H1 (cell line): Measurements from ENCODE around the gene SHH. TPM values are rescaled to one million over a fixed set of nuclear protein-coding genes. Genes with fewer than 3 reads are reported as not detected.

Experiments
- CTCF ChIA-PET: fragments of 300-600 bp; sonication (Branson Sonifier 250); formaldehyde crosslinking; loops from one replicate; lab custom pipeline; 2021; ENCODE audit not compliant: partially characterized antibody; lab: Charles Lee
- POLR2A ChIA-PET: fragments of 300-600 bp; sonication (Branson Sonifier 250); formaldehyde crosslinking; loops from one replicate; lab custom pipeline; 2021; ENCODE audit warnings: inconsistent platforms; ENCODE audit not compliant: partially characterized antibody; lab: Charles Lee
- DNase-seq, 2 experiments: peaks; one replicate each; pipeline versions ENCODE4 v3.0.0 to v3.0.0-alpha.2; 2010 to 2022; ENCODE audit warnings: low spot score in 2 of 2, low read depth in 1 of 2, mixed read lengths in 1 of 2
- FAIRE-seq: peaks from 2 replicates; lab custom pipeline; 2011; peaks lifted over from hg19 to GRCh38; lab: Jason Lieb, UNC
- H2AFZ ChIP-seq: 2 replicates; pipeline ENCODE4 v1.8.1; 2012; ENCODE audit warnings: low read length, inconsistent platforms
- H2AK5ac ChIP-seq: 2 replicates; pipeline ENCODE4 v1.6.1; 2013; ENCODE audit warnings: low read depth, low read length
- H2BK120ac ChIP-seq: replicated peaks from 2 replicates; pipeline ENCODE3; 2013; ENCODE audit warnings: low read depth, low read length, inconsistent platforms
- H2BK12ac ChIP-seq: 2 replicates; pipeline ENCODE4 v1.6.1; 2013; ENCODE audit warnings: low read depth, low read length
- H2BK15ac ChIP-seq: 2 replicates; pipeline ENCODE4 v1.6.1; 2013; ENCODE audit warnings: low read length
- H2BK20ac ChIP-seq: 2 replicates; pipeline ENCODE4 v1.6.1; 2013; ENCODE audit warnings: low read length
- H2BK5ac ChIP-seq: 2 replicates; pipeline ENCODE4 v1.6.1; 2013; ENCODE audit warnings: low read depth, low read length
- H3K14ac ChIP-seq: 2 replicates; pipeline ENCODE4 v1.6.1; 2013; ENCODE audit warnings: inconsistent platforms; ENCODE audit not compliant: insufficient read length
- H3K18ac ChIP-seq: 2 replicates; pipeline ENCODE4 v1.6.1; 2013; ENCODE audit warnings: low read length; ENCODE audit errors: extremely low read depth
- H3K23ac ChIP-seq: 2 replicates; pipeline ENCODE4 v1.6.1; 2013; ENCODE audit warnings: inconsistent platforms; ENCODE audit not compliant: insufficient read length
- H3K23me2 ChIP-seq: 2 replicates; pipeline ENCODE4 v1.6.1; 2013; ENCODE audit warnings: low read depth, low read length
- H3K27ac ChIP-seq: 2 replicates; pipeline ENCODE4 v1.6.1; 2011; ENCODE audit warnings: low read depth, low read length, inconsistent platforms
- H3K27me3 ChIP-seq, 4 experiments: replicated peaks in 1 of 4; 1 replicate in 1 of 4; 2 replicates in 3 of 4; pipeline versions ENCODE4 v1.6.1 to v1.8.1; 2011 to 2013; ENCODE audit warnings: low read length in 3 of 4, mild to moderate bottlenecking in 3 of 4, inconsistent platforms in 2 of 4, mixed read lengths in 2 of 4, moderate library complexity in 1 of 4; ENCODE audit not compliant: control insufficient read depth in 3 of 4, insufficient read depth in 3 of 4; ENCODE audit errors: extremely low read depth in 1 of 4
- H3K36me3 ChIP-seq, 4 experiments: 2 replicates each; pipeline versions ENCODE4 v1.6.1 to v1.8.1; 2011 to 2013; ENCODE audit warnings: mild to moderate bottlenecking in 4 of 4, low read length in 3 of 4, moderate library complexity in 2 of 4, control low read depth in 1 of 4, inconsistent platforms in 1 of 4; ENCODE audit not compliant: insufficient read depth in 4 of 4, control insufficient read depth in 2 of 4
- H3K4ac ChIP-seq: replicated peaks from 2 replicates; pipeline ENCODE3; 2013; ENCODE audit warnings: low read length, low read depth, mixed read lengths, inconsistent platforms; ENCODE audit not compliant: insufficient read length
- H3K4me1 ChIP-seq, 4 experiments: replicated peaks in 1 of 4; 1 replicate in 1 of 4; 2 replicates in 3 of 4; pipeline versions ENCODE4 v1.6.1 to v1.8.1; 2011 to 2013; ENCODE audit warnings: low read length in 3 of 4, inconsistent platforms in 2 of 4, mixed read lengths in 1 of 4; ENCODE audit not compliant: insufficient read depth in 4 of 4, control insufficient read depth in 3 of 4
- H3K4me2 ChIP-seq, 2 experiments: 2 replicates each; pipeline versions ENCODE4 v1.6.1 to v1.8.1; 2011 to 2013; ENCODE audit warnings: low read depth in 2 of 2, low read length in 2 of 2, control low read depth in 1 of 2, inconsistent platforms in 1 of 2, mild to moderate bottlenecking in 1 of 2; ENCODE audit not compliant: insufficient read depth in 1 of 2
- H3K4me3 ChIP-seq, 4 experiments: fragments of 200-600, 300-600 bp in 1 of 4; sonication (generic), shearing (Covaris generic), sonication (Bioruptor Twin) in 1 of 4; 2 replicates each; pipeline versions ENCODE4 v1.5.1 to v1.8.1; 2011 to 2016; ENCODE audit warnings: low read length in 4 of 4, low read depth in 3 of 4, control low read depth in 2 of 4, inconsistent platforms in 2 of 4, mild to moderate bottlenecking in 2 of 4, mixed read lengths in 1 of 4, moderate library complexity in 1 of 4; ENCODE audit not compliant: insufficient read depth in 2 of 4; ENCODE audit errors: extremely low read depth in 1 of 4
- H3K56ac ChIP-seq: replicated peaks from 2 replicates; pipeline ENCODE3; 2013; ENCODE audit warnings: low read depth, mild to moderate bottlenecking, mixed read lengths, low read length, inconsistent platforms; ENCODE audit not compliant: insufficient read length
- H3K79me1 ChIP-seq: 2 replicates; pipeline ENCODE4 v1.6.1; 2013; ENCODE audit warnings: low read depth, low read length, control low read depth
- H3K79me2 ChIP-seq, 2 experiments: 2 replicates each; pipeline versions ENCODE4 v1.6.1 to v1.8.1; 2012 to 2013; ENCODE audit warnings: low read length in 2 of 2, mild to moderate bottlenecking in 2 of 2, inconsistent platforms in 1 of 2; ENCODE audit not compliant: insufficient read depth in 2 of 2, control insufficient read depth in 1 of 2
- H3K9ac ChIP-seq, 4 experiments: replicated peaks in 1 of 4; 1 replicate in 1 of 4; 2 replicates in 3 of 4; pipeline versions ENCODE4 v1.6.1 to v1.8.1; 2011 to 2013; ENCODE audit warnings: low read depth in 3 of 4, low read length in 3 of 4, control low read depth in 2 of 4, mild to moderate bottlenecking in 2 of 4, moderate library complexity in 2 of 4, inconsistent platforms in 1 of 4; ENCODE audit errors: extremely low read depth in 1 of 4
- H3K9me3 ChIP-seq, 2 experiments: 2 replicates each; pipeline versions ENCODE4 v1.6.1 to v1.8.1; 2012 to 2013; ENCODE audit warnings: mild to moderate bottlenecking in 2 of 2, moderate library complexity in 2 of 2, control low read depth in 1 of 2, inconsistent platforms in 1 of 2, low read depth in 1 of 2, low read length in 1 of 2, mixed read lengths in 1 of 2; ENCODE audit not compliant: insufficient read depth in 2 of 2
- H4K20me1 ChIP-seq, 2 experiments: replicated peaks in 1 of 2; 2 replicates each; pipeline versions ENCODE3 to v1.8.1; 2011 to 2013; ENCODE audit warnings: inconsistent platforms in 2 of 2, low read length in 2 of 2, mild to moderate bottlenecking in 1 of 2; ENCODE audit not compliant: insufficient read depth in 2 of 2, control insufficient read depth in 1 of 2
- H4K5ac ChIP-seq: 2 replicates; pipeline ENCODE4 v1.6.1; 2013; ENCODE audit warnings: low read length, low read depth, mixed read lengths, inconsistent platforms; ENCODE audit not compliant: insufficient read length
- H4K8ac ChIP-seq: 2 replicates; pipeline ENCODE4 v1.8.0; 2013; ENCODE audit warnings: mild to moderate bottlenecking, moderate library complexity, low read length, inconsistent platforms; ENCODE audit not compliant: insufficient read depth; ENCODE audit errors: extremely low read depth
- H4K91ac ChIP-seq: replicated peaks from 2 replicates; pipeline ENCODE3; 2013; ENCODE audit warnings: low read length, mixed read lengths, inconsistent platforms; ENCODE audit not compliant: insufficient read length
- ASH2L ChIP-seq: fragments of 200-600, 300-600 bp; sonication (generic); IDR thresholded peaks from one replicate; pipeline ENCODE4 v1.7.1; 2017; ENCODE audit warnings: low read length
- BACH1 ChIP-seq: IDR thresholded peaks from 2 replicates; pipeline ENCODE4 v1.6.1; 2012; ENCODE audit warnings: low read length, improper control_type of control experiment
- CBX8 ChIP-seq: fragments of 300-800, 300-1000 bp; sonication (generic); IDR thresholded peaks from 2 replicates; pipeline ENCODE4 v1.7.1; 2016; ENCODE audit warnings: low read depth, low read length, borderline replicate concordance
- CHD2 ChIP-seq: IDR thresholded peaks from 2 replicates; pipeline ENCODE4 v1.6.1; 2012; ENCODE audit warnings: low read length, improper control_type of control experiment
- CREB1 ChIP-seq: IDR thresholded peaks from 2 replicates; pipeline ENCODE4 v1.6.1; 2012; ENCODE audit warnings: inconsistent platforms
- FOSL1 ChIP-seq: IDR thresholded peaks from 2 replicates; pipeline ENCODE4 v1.6.1; 2011; ENCODE audit warnings: mild to moderate bottlenecking, low read depth, low read length, moderate library complexity; ENCODE audit not compliant: insufficient read depth
- HDAC6 ChIP-seq: IDR thresholded peaks from one replicate; pipeline ENCODE4 v1.7.1; 2012; ENCODE audit warnings: low read depth, mild to moderate bottlenecking, inconsistent platforms, low read length, moderate library complexity
- JUN ChIP-seq: IDR thresholded peaks from 2 replicates; pipeline ENCODE4 v1.6.1; 2011; ENCODE audit warnings: low read depth, mild to moderate bottlenecking, improper control_type of control experiment, low read length
- KDM1A ChIP-seq: fragments of 200-600, 300-600 bp; sonication (generic); IDR thresholded peaks from 2 replicates; pipeline ENCODE4 v1.7.1; 2016; ENCODE audit warnings: mild to moderate bottlenecking, low read length, borderline replicate concordance
- RNF2 ChIP-seq: fragments of 200-900, 300-1000 bp; sonication (generic); IDR thresholded peaks from 2 replicates; pipeline ENCODE4 v1.7.1; 2016; ENCODE audit warnings: borderline replicate concordance, low read depth, mild to moderate bottlenecking, antibody characterized with exemption, low read length; ENCODE audit not compliant: poor library complexity, severe bottlenecking; ENCODE audit errors: missing control alignments
- SIRT6 ChIP-seq: IDR thresholded peaks from one replicate; pipeline ENCODE4 v1.7.1; 2012; ENCODE audit warnings: low read length, inconsistent platforms
- SIX5 ChIP-seq: IDR thresholded peaks from 2 replicates; pipeline ENCODE4 v1.6.1; 2011; ENCODE audit warnings: mild to moderate bottlenecking, low read depth, low read length
- TBP ChIP-seq: IDR thresholded peaks from 2 replicates; pipeline ENCODE4 v1.6.1; 2011; ENCODE audit warnings: low read depth, low read length, improper control_type of control experiment
- TCF12 ChIP-seq: IDR thresholded peaks from 2 replicates; pipeline ENCODE4 v1.6.1; 2011; ENCODE audit warnings: low read depth, mild to moderate bottlenecking, low read length
- WGBS, 2 experiments: shearing (Covaris generic) in 1 of 2; methylation state at CpG; one replicate each; pipeline versions ENCODE4 v1.1.6 to v1.1.7; 2013 to 2015; ENCODE audit warnings: low lambda C conversion rate in 2 of 2, mixed read lengths in 2 of 2, inconsistent platforms in 1 of 2, low coverage in 1 of 2, missing lambda C conversion rate in 1 of 2; ENCODE audit not compliant: insufficient replicate concordance in 2 of 2, insufficient coverage in 1 of 2, insufficient read length in 1 of 2; ENCODE audit errors: extremely low coverage in 1 of 2, missing lambda C conversion rate in 1 of 2; 5-methylcytosine and 5-hydroxymethylcytosine counted together
- polyA plus RNA-seq, 7 experiments: library from polyadenylated mRNA; depleted of rRNA in 3 of 7; stranded (reverse) in 5 of 7; unstranded in 2 of 7; fragments of >200 nt in 5 of 7; fragments of 200-250 nt in 2 of 7; gene quantifications; 1 replicate in 5 of 7; 2 replicates in 1 of 7; 4 replicates in 1 of 7; pipeline versions ENCODE4 v1.2.1 to v1.2.3, GENCODE V29; 2011 to 2013; ENCODE audit warnings: missing spikeins in 2 of 7, mixed read lengths in 2 of 7
- total RNA-seq: library from RNA; stranded (reverse); fragmentation: NEBNext Ultra II Directional; extraction: Animal tissue kit (Norgen Biotek cat#: 25700); gene quantifications from 2 replicates; pipeline ENCODE4 v1.2.1, GENCODE V29; 2021
- TF ChIP-seq, protein P1 (sequence below): IDR thresholded peaks from 2 replicates; pipeline ENCODE4 v1.6.1; 2011; ENCODE audit warnings: low read length, improper control_type of control experiment

The SHH gene
- total and polyA plus RNA-seq, 2 of the 8 experiments (the other 6 are each of a cell fraction or from before 2014, with no cell fraction given), result not detected

DNA sequence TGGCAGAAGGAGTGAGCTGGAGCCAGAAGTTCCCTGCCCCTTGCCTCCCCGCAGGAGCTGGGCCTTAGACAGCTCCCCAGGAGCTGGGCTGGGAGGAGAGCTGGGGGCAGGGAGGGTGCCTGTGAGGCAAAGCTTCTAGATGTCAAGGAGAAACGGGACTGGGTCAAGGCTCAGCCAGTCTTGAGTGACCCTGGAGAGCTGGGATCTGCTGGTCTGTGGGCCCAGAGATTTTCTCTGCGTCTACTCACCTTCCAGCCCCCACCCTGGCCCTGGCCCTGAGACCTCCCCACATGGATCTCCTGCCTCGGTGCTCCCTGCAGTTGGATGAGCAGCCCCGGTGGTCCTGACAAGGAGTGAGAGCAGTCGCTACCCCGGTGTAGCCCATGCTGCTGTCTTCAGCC lies 20.3 kb upstream of the SHH start:
- Histone ChIP-seq H4K91ac (no peak overlapping the region), H2BK5ac (no peak overlapping the region), H3K36me3 (no peaks in the 10 kb centered on the region), H2AFZ (no peak overlapping the region), H2BK20ac (no peak overlapping the region), H3K4me2 (no peak overlapping the region), H4K8ac (no peak overlapping the region), H3K9me3 (no peaks in the 10 kb centered on the region), H3K79me1 (no peaks in the 10 kb centered on the region), H4K5ac (no peak overlapping the region), H3K14ac (no peak overlapping the region), H3K4me3 (no peak overlapping the region), H3K27me3 (no peaks in the 10 kb centered on the region), H3K23me2 (no peaks in the 10 kb centered on the region), H3K9ac (no peak overlapping the region), H2BK15ac (no peak overlapping the region), H3K18ac (no peak overlapping the region), H3K4me1 (peaks cover 0 to 15% (median 8%) of the 10 kb centered on the region in 4 experiments; a peak in 5 of 7 replicates), H4K20me1 (no peaks in the 10 kb centered on the region), H3K23ac (no peak overlapping the region), H2BK12ac (no peak overlapping the region), H3K56ac (no peak overlapping the region), H2BK120ac (no peak overlapping the region), H2AK5ac (no peak overlapping the region), H3K79me2 (no peaks in the 10 kb centered on the region), H3K27ac (no peak overlapping the region), H3K4ac (no peak overlapping the region)
- no peak for TF ChIP-seq BACH1
- TF ChIP-seq RNF2, result no peak
- no peak for TF ChIP-seq TBP
- TF ChIP-seq ASH2L, result no peak
- no peak for TF ChIP-seq CBX8
- no peak for TF ChIP-seq SIX5
- no peak for TF ChIP-seq CHD2
- TF ChIP-seq, protein P1, sequence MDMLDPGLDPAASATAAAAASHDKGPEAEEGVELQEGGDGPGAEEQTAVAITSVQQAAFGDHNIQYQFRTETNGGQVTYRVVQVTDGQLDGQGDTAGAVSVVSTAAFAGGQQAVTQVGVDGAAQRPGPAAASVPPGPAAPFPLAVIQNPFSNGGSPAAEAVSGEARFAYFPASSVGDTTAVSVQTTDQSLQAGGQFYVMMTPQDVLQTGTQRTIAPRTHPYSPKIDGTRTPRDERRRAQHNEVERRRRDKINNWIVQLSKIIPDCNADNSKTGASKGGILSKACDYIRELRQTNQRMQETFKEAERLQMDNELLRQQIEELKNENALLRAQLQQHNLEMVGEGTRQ, result no peak
- TF ChIP-seq FOSL1, result no peak
- TF ChIP-seq JUN, result no peak
- TF ChIP-seq KDM1A, result no peak
- TF ChIP-seq HDAC6, result no peak
- no peak for TF ChIP-seq CREB1
- TF ChIP-seq SIRT6, result no peak
- TF ChIP-seq TCF12, result no peak
- CTCF ChIA-PET, result interaction anchor here (0.9 to 1.1 kb wide), 2 partner anchors 17 to 24 kb away, joined by 3 to 4 read pairs; no protein-coding TSS in a partner anchor
- FAIRE-seq (no peak), DNase-seq (no peak)
- WGBS, 2 experiments, result 87% methylated on average over 7 of the region's 7 CpGs; no CpG with 5 or more reads in 1 of the 2 experiments
- POLR2A ChIA-PET, result no interaction called here
